ENCODE measurements around the gene SSBP3.

SSBP3 gene

GRCh38 chr1:54272772-54273091, 133.5 kb downstream of the SSBP3 start:
- in situ Hi-C loops (cut with MboI; ENCODE audit: low sequenced_read_pairs), result no loop called here

GRCh38 chr1:54272134-54272533, 134.1 kb downstream of the SSBP3 start:
- in situ Hi-C loops (cut with MboI; ENCODE audit: low sequenced_read_pairs), result no loop called here

- in situ Hi-C loops (cut with MboI; ENCODE audit: low sequenced_read_pairs), result no loop called here
Observed at GRCh38 chr1:54271341-54271740, 134.9 kb downstream of the SSBP3 start.

GRCh38 chr1:54270543-54270942, 135.7 kb downstream of the SSBP3 start:
- in situ Hi-C loops (cut with MboI; ENCODE audit: low sequenced_read_pairs), result no loop called here

- in situ Hi-C loops (cut with MboI; ENCODE audit: low sequenced_read_pairs), result no loop called here
Observed at GRCh38 chr1:54268762-54269297, 137.4 kb downstream of the SSBP3 start.

GRCh38 chr1:54267815-54268761, 138.1 kb downstream of the SSBP3 start:
- in situ Hi-C loops (cut with MboI; ENCODE audit: low sequenced_read_pairs), result no loop called here

- in situ Hi-C loops (cut with MboI; ENCODE audit: low sequenced_read_pairs), result no loop called here
Observed at GRCh38 chr1:54266908-54267307, 139.3 kb downstream of the SSBP3 start.

GRCh38 chr1:54266195-54266594, 140.0 kb downstream of the SSBP3 start:
- in situ Hi-C loops (cut with MboI; ENCODE audit: low sequenced_read_pairs), result no loop called here

- in situ Hi-C loops (cut with MboI; ENCODE audit: low sequenced_read_pairs), result no loop called here
Observed at GRCh38 chr1:54265659-54266058, 140.5 kb downstream of the SSBP3 start.

GRCh38 chr1:54265126-54265525, 141.1 kb downstream of the SSBP3 start:
- in situ Hi-C loops (cut with MboI; ENCODE audit: low sequenced_read_pairs), result no loop called here

GRCh38 chr1:54263601-54264226, 142.5 kb downstream of the SSBP3 start:
- in situ Hi-C loops (cut with MboI; ENCODE audit: low sequenced_read_pairs), result no loop called here

- in situ Hi-C loops (cut with MboI; ENCODE audit: low sequenced_read_pairs), result no loop called here
Observed at GRCh38 chr1:54262244-54262643, 143.9 kb downstream of the SSBP3 start.

- in situ Hi-C loops (cut with MboI; ENCODE audit: low sequenced_read_pairs), result no loop called here
Observed at GRCh38 chr1:54260810-54261209, 145.4 kb downstream of the SSBP3 start.

- in situ Hi-C loops (cut with MboI; ENCODE audit: low sequenced_read_pairs), result no loop called here
Observed at GRCh38 chr1:54259546-54260140, 146.6 kb downstream of the SSBP3 start.

GRCh38 chr1:54257876-54258275, 148.3 kb downstream of the SSBP3 start:
- in situ Hi-C loops (cut with MboI; ENCODE audit: low sequenced_read_pairs), result no loop called here

GRCh38 chr1:54257346-54257620, 148.9 kb downstream of the SSBP3 start:
- in situ Hi-C loops (cut with MboI; ENCODE audit: low sequenced_read_pairs), result no loop called here

- in situ Hi-C loops (cut with MboI; ENCODE audit: low sequenced_read_pairs), result no loop called here
Observed at GRCh38 chr1:54256522-54257345, 149.5 kb downstream of the SSBP3 start.

GRCh38 chr1:54255026-54255702, 151.0 kb downstream of the SSBP3 start:
- in situ Hi-C loops (cut with MboI; ENCODE audit: low sequenced_read_pairs), result no loop called here

- in situ Hi-C loops (cut with MboI; ENCODE audit: low sequenced_read_pairs), result no loop called here
Observed at GRCh38 chr1:54254055-54254454, 152.1 kb downstream of the SSBP3 start.

GRCh38 chr1:54253480-54253879, 152.7 kb downstream of the SSBP3 start:
- in situ Hi-C loops (cut with MboI; ENCODE audit: low sequenced_read_pairs), result no loop called here

All from hTERT RPE-1 (cell line).